ENCODE results near the gene COQ7.

GRCh38 chr16:19118938-19119431 lies 51.6 kb downstream of the COQ7 start:
- TF ChIP-seq YY1 (IDR thresholded peaks at IDR 0.05; ENCODE audit: low read depth): no peak
- TF ChIP-seq RAD21 (IDR thresholded peaks at IDR 0.05; ENCODE audit: low read depth): no peak
- no peak for TF ChIP-seq NFIC (IDR thresholded peaks at IDR 0.05)
- no peak for TF ChIP-seq FOXM1 (IDR thresholded peaks at IDR 0.05; ENCODE audit: borderline replicate concordance, low read depth)
- TF ChIP-seq REST (IDR thresholded peaks at IDR 0.05; ENCODE audit: low read depth): no peak
- no peak for TF ChIP-seq EGR1 (IDR thresholded peaks at IDR 0.05)
- TF ChIP-seq ZBTB7A (IDR thresholded peaks at IDR 0.05; ENCODE audit: low read depth): no peak
- no peak for TF ChIP-seq TCF12 (IDR thresholded peaks at IDR 0.05; ENCODE audit: low read depth)
- TF ChIP-seq EP300 (IDR thresholded peaks at IDR 0.05; ENCODE audit: borderline replicate concordance): no peak
- no peak for TF ChIP-seq CEBPB (IDR thresholded peaks at IDR 0.05)
- TF ChIP-seq USF1 (IDR thresholded peaks at IDR 0.05): no peak
- no peak for TF ChIP-seq TAF1 (IDR thresholded peaks at IDR 0.05; ENCODE audit: low read depth)
- TF ChIP-seq MAX (IDR thresholded peaks at IDR 0.05): no peak
- no peak for TF ChIP-seq CREB1 (IDR thresholded peaks at IDR 0.05; ENCODE audit: low read depth)
